ENCODE measurements around the gene APBB2.

DNA sequence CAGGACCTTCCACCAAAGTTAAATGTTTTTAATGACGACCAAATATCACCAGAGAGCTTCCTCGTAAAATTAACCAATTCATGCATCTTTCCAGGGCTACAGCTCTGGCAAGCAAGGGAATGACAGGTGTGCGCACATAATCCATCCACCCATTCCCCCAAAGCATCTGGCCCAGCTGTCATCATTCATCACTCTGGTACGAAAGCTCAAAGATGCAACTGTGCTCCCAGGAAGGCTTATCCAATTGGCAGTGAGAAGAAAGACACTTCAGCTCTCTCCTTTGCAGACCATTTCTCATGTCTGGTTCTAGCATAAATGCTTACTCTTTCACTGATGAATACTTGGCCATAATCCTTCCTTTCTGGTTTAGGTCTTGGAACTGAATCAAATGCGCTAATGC is 325.4 kb downstream of the APBB2 start:
- TF ChIP-seq, protein P1, sequence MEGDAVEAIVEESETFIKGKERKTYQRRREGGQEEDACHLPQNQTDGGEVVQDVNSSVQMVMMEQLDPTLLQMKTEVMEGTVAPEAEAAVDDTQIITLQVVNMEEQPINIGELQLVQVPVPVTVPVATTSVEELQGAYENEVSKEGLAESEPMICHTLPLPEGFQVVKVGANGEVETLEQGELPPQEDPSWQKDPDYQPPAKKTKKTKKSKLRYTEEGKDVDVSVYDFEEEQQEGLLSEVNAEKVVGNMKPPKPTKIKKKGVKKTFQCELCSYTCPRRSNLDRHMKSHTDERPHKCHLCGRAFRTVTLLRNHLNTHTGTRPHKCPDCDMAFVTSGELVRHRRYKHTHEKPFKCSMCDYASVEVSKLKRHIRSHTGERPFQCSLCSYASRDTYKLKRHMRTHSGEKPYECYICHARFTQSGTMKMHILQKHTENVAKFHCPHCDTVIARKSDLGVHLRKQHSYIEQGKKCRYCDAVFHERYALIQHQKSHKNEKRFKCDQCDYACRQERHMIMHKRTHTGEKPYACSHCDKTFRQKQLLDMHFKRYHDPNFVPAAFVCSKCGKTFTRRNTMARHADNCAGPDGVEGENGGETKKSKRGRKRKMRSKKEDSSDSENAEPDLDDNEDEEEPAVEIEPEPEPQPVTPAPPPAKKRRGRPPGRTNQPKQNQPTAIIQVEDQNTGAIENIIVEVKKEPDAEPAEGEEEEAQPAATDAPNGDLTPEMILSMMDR (conservative IDR thresholded peaks at IDR 0.05; ENCODE audit: low read depth in 2 of 2) = no peak
- TF ChIP-seq, protein P2, sequence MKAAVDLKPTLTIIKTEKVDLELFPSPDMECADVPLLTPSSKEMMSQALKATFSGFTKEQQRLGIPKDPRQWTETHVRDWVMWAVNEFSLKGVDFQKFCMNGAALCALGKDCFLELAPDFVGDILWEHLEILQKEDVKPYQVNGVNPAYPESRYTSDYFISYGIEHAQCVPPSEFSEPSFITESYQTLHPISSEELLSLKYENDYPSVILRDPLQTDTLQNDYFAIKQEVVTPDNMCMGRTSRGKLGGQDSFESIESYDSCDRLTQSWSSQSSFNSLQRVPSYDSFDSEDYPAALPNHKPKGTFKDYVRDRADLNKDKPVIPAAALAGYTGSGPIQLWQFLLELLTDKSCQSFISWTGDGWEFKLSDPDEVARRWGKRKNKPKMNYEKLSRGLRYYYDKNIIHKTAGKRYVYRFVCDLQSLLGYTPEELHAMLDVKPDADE (IDR thresholded peaks at IDR 0.05) = no peak
- TF ChIP-seq POLR2AphosphoS5 (IDR thresholded peaks at IDR 0.05; ENCODE audit: low read depth) (no peak), EZH2 (IDR thresholded peaks at IDR 0.05; ENCODE audit: low read depth, unreplicated experiment) (no peak)
